GM12874 (cell line): ENCODE data around the gene SIN3A.

ENCODE experiments used
- CTCF ChIP-seq: IDR thresholded peaks from 2 replicates; pipeline ENCODE4 v1.5.1; 2011; ENCODE audit warnings: low read depth, mild to moderate bottlenecking, control low read depth, low read length, moderate library complexity; ENCODE audit not compliant: insufficient read depth

Gene SIN3A

DNA sequence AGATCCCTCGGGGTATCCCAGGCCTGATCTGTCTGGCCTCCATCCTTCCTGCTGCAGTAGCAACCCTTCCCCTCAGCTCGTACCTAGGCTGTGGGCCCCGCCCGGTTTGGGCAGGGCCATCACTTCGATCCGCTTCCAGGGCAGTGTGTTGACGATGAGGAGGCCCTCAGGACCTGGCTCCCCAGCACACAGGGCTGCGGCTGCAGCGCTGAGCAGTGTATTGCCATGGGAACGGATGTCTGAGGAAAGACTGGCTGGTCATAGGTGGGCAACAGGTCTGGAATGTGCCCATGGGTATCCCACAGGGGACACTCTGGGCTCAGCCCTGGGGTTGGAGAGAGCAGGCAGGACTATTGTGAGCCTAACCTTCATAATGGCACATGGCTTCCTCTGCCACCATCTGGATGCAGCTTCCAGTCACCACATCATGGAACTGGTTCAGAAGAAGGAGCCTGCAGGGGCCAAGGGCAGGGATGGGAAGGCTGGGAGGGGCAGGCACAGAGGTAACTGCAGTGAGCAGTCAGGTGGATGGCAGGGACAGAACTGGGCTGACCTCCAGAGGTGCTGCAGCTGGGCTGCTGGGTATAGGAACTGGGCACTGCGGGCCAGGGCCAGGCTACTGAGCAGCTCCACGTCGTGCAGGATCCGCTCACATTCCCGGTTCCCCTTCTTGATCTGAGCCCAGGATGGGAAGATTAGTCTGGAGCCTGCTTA lies 91.8 kb downstream of the SIN3A start:
- TF ChIP-seq CTCF, result no peak

GRCh38 chr15:75358771-75359536 lies 92.5 kb downstream of the SIN3A start:
- TF ChIP-seq CTCF, result no peak

DNA sequence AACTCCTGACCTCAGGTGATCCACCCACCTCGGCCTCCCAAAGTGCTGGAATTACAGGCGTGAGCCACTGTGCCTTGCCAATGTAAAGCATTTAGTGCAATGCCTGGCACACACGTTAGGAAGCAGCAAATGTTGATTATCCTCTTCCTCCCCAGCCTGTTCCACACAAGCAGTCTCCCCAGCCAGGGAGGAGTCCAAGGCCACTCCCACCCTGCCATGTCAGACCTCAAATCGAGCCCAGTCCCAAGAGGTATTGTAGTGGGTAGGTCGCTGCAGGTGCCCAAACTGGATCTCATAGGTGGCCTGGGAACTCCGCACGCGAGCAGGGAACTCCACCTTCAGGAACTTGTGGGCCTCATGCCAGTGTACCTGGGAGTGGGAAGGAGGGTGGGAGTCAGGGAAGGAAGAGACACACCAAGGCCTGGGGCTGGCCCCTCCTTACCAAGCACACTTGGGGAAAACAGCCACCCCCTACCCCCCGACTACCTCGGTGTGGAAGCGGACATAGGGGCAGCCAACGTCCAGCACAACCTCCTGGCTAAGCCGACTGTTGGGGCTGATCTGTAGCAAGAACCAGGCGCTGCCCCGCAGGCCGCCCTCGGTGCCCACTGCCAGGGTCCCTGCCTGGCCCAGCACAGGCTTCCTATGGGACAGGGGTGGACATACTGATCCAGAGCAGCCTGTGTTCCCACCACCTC lies 93.4 kb downstream of the SIN3A start:
- no peak for TF ChIP-seq CTCF

GRCh38 chr15:75356517-75356916 lies 95.0 kb downstream of the SIN3A start:
- no peak for TF ChIP-seq CTCF

GRCh38 chr15:75356006-75356405 lies 95.5 kb downstream of the SIN3A start:
- TF ChIP-seq CTCF, result no peak

GRCh38 chr15:75355369-75355768 lies 96.1 kb downstream of the SIN3A start:
- TF ChIP-seq CTCF, result no peak

DNA sequence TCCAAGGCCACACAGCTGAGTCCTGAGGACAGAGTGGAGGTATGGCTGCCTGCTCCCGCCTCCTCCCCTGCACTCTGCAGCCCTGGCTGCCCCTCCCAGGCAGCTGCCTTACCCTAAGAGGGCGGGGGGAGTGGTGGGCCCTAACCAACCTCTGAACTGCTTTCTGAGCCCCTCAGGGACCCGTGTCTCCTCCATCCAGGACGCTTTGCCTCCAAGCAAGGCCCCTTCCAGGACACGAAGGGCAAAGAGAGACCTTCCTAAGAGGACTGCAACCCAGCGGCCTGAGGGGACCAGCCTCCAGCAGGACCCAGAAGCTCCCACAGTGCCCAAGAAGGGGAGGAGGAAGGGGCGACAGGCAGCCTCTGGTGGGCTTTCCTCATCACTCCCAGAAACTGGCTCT lies 97.0 kb downstream of the SIN3A start:
- no peak for TF ChIP-seq CTCF
